Measurements from ENCODE around the gene FBXO21. TPM values are rescaled to one million over a fixed set of nuclear protein-coding genes. Genes with fewer than 3 reads are reported as not detected.

FBXO21 gene
- total and polyA plus RNA-seq, 2 donors (not counting 1 experiment from before 2014, with no cell fraction given) = 28.2 to 55.7 TPM

- Mint-ChIP-seq H3K4me3 (no peak overlapping the region), H3K27me3 (peaks cover 22% of the 10 kb centered on the region), H3K4me1 (no peaks in the 10 kb centered on the region), H3K27ac (no peak overlapping the region), H3K9me3 (ENCODE audit: insufficient read depth) (no peaks in the 10 kb centered on the region)
- no peak for DNase-seq
- intact Hi-C loops (cut with micrococcal nuclease) = no loop called here
- Histone ChIP-seq H3K27me3 (replicated peaks in 1 of 4; ENCODE audit: control extremely low read depth in 1 of 4, control insufficient read depth in 3 of 4, insufficient read depth in 4 of 4, low read length in 3 of 4) (peaks cover 0 to 12% (median 4%) of the 10 kb centered on the region in 4 experiments), H3K9me3 (ENCODE audit: control extremely low read depth in 1 of 3, control insufficient read depth in 2 of 3, insufficient read depth in 1 of 3, low read length in 2 of 3) (peaks cover 0 to 11% (median 0%) of the 10 kb centered on the region in 3 donors), H3K27ac (ENCODE audit: low read length in 2 of 2) (no peak overlapping the region), H3K4me1 (ENCODE audit: control insufficient read depth in 2 of 2, insufficient read depth in 2 of 2, low read length in 2 of 2) (no peaks in the 10 kb centered on the region), H4K20me1 (ENCODE audit: control insufficient read depth, insufficient read depth, low read length, poor library complexity, severe bottlenecking) (no peaks in the 10 kb centered on the region), H2AFZ (ENCODE audit: insufficient read depth, low read depth, low read length, poor library complexity, severe bottlenecking) (no peak overlapping the region), H3K4me2 (replicated peaks; ENCODE audit: low read depth, low read length, poor library complexity, severe bottlenecking) (no peak overlapping the region), H3K79me2 (ENCODE audit: control insufficient read depth, insufficient read depth, low read length) (no peaks in the 10 kb centered on the region), H3K9ac (ENCODE audit: low read length) (no peak overlapping the region), H3K4me3 (ENCODE audit: control extremely low read depth in 1 of 5, extremely low read depth in 1 of 5, insufficient read depth in 1 of 5, low read depth in 2 of 5, low read length in 4 of 5) (no peak overlapping the region), H3K36me3 (replicated peaks in 1 of 2; ENCODE audit: control extremely low read depth in 1 of 2, control insufficient read depth in 1 of 2, extremely low read depth in 1 of 2, insufficient read depth in 2 of 2, low read length in 1 of 2) (no peaks in the 10 kb centered on the region)
- ATAC-seq (ENCODE audit: low read depth) = no peak
- 20% methylated on average over 1 of the region's 2 CpGs for WGBS (ENCODE audit: insufficient coverage)
- CTCF ChIA-PET = no interaction called here
- POLR2A ChIA-PET = no interaction called here
- TF ChIP-seq CTCF (IDR thresholded peaks at IDR 0.05) (no peak), EZH2 (IDR thresholded peaks at IDR 0.05; ENCODE audit: borderline replicate concordance, insufficient read depth, low read depth, low read length, poor library complexity, severe bottlenecking) (no peak)
Measured at GRCh38 chr12:117235261-117235660, 45.0 kb upstream of the FBXO21 start.

GRCh38 chr12:117234441-117234840 lies 44.2 kb upstream of the FBXO21 start:
- no peak overlapping the region for H3K4me3 Mint-ChIP-seq
- no peak overlapping the region for H2AFZ ChIP-seq (ENCODE audit: insufficient read depth, low read depth, low read length, poor library complexity, severe bottlenecking)
- no peak overlapping the region for H3K4me2 ChIP-seq (replicated peaks; ENCODE audit: low read depth, low read length, poor library complexity, severe bottlenecking)
- H3K9me3 Mint-ChIP-seq (ENCODE audit: insufficient read depth) = no peaks in the 10 kb centered on the region
- H3K36me3 ChIP-seq (replicated peaks in 1 of 2; ENCODE audit: control extremely low read depth in 1 of 2, control insufficient read depth in 1 of 2, extremely low read depth in 1 of 2, insufficient read depth in 2 of 2, low read length in 1 of 2) = no peaks in the 10 kb centered on the region
- H3K27ac ChIP-seq (ENCODE audit: low read length in 2 of 2) = no peak overlapping the region
- H3K9ac ChIP-seq (ENCODE audit: low read length) = no peak overlapping the region
- whole genome bisulfite sequencing (ENCODE audit: insufficient coverage) = 84% methylated on average over 15 of the region's 15 CpGs
- no peak for ATAC-seq (ENCODE audit: low read depth)
- no peak overlapping the region for H3K27ac Mint-ChIP-seq
- no peak for DNase-seq
- H3K9me3 ChIP-seq (ENCODE audit: control extremely low read depth in 1 of 3, control insufficient read depth in 2 of 3, insufficient read depth in 1 of 3, low read length in 2 of 3) = peaks cover 0 to 11% (median 0%) of the 10 kb centered on the region in 3 donors
- intact Hi-C loops (cut with micrococcal nuclease) = no loop called here
- no peaks in the 10 kb centered on the region for H3K4me1 ChIP-seq (ENCODE audit: control insufficient read depth in 2 of 2, insufficient read depth in 2 of 2, low read length in 2 of 2)
- ChIA-PET CTCF (no interaction called here), POLR2A (interaction anchor here (0.5 kb wide), 1 partner anchor 117 kb away, joined by 4 read pairs; no protein-coding TSS in a partner anchor)
- H3K4me3 ChIP-seq (ENCODE audit: control extremely low read depth in 1 of 5, extremely low read depth in 1 of 5, insufficient read depth in 1 of 5, low read depth in 2 of 5, low read length in 4 of 5) = no peak overlapping the region
- no peaks in the 10 kb centered on the region for H3K4me1 Mint-ChIP-seq
- H4K20me1 ChIP-seq (ENCODE audit: control insufficient read depth, insufficient read depth, low read length, poor library complexity, severe bottlenecking) = no peaks in the 10 kb centered on the region
- H3K79me2 ChIP-seq (ENCODE audit: control insufficient read depth, insufficient read depth, low read length) = no peaks in the 10 kb centered on the region
- TF ChIP-seq CTCF (IDR thresholded peaks at IDR 0.05) = no peak
- TF ChIP-seq EZH2 (IDR thresholded peaks at IDR 0.05; ENCODE audit: borderline replicate concordance, insufficient read depth, low read depth, low read length, poor library complexity, severe bottlenecking) = no peak
- H3K27me3 Mint-ChIP-seq = peaks cover 22% of the 10 kb centered on the region
- peaks cover 0 to 12% (median 4%) of the 10 kb centered on the region in 4 experiments for H3K27me3 ChIP-seq (replicated peaks in 1 of 4; ENCODE audit: control extremely low read depth in 1 of 4, control insufficient read depth in 3 of 4, insufficient read depth in 4 of 4, low read length in 3 of 4)
